Endodermal cell (in vitro differentiated cells): ENCODE results near the gene RCOR1. TPM values are rescaled to one million over a fixed set of nuclear protein-coding genes. Genes with fewer than 3 reads are reported as not detected.
"Not testable (repeated sequence)": the region's sequence is repeated elsewhere in the genome, so short reads cannot be mapped to it uniquely, and the experiment has no call there.

Source experiments
- DNase-seq: peaks from one replicate; pipeline ENCODE4 v3.0.0-alpha.2; 2017
- H3K27ac ChIP-seq: 2 replicates; pipeline ENCODE4 v1.5.1; 2013; ENCODE audit warnings: mild to moderate bottlenecking, low read depth, low read length, moderate library complexity
- H3K27me3 ChIP-seq: 2 replicates; pipeline ENCODE4 v1.6.1; 2013; ENCODE audit warnings: mild to moderate bottlenecking, low read length, moderate library complexity; ENCODE audit not compliant: insufficient read depth, control insufficient read depth, poor library complexity, severe bottlenecking
- H3K36me3 ChIP-seq: 2 replicates; pipeline ENCODE4 v1.7.0; 2013; ENCODE audit warnings: mild to moderate bottlenecking, low read length, moderate library complexity; ENCODE audit not compliant: control insufficient read depth, insufficient read depth
- H3K4me1 ChIP-seq: one replicate; pipeline ENCODE4 v1.7.0; 2013; ENCODE audit warnings: low read length; ENCODE audit not compliant: control insufficient read depth, insufficient read depth
- H3K4me3 ChIP-seq: 2 replicates; pipeline ENCODE4 v1.5.1; 2013; ENCODE audit warnings: mild to moderate bottlenecking, low read length, moderate library complexity
- H3K9ac ChIP-seq: 2 replicates; pipeline ENCODE4 v1.6.1; 2013; ENCODE audit warnings: mild to moderate bottlenecking, low read length, moderate library complexity; ENCODE audit not compliant: poor library complexity, severe bottlenecking; ENCODE audit errors: extremely low read depth
- H3K9me3 ChIP-seq: 2 replicates; pipeline ENCODE4 v1.6.1; 2013; ENCODE audit warnings: mild to moderate bottlenecking, low read length, moderate library complexity; ENCODE audit not compliant: control insufficient read depth
- H3K27ac Mint-ChIP-seq: 2 replicates; pipeline ENCODE4 v1.8.0; 2020; ENCODE audit warnings: mixed read lengths
- H3K27me3 Mint-ChIP-seq: 2 replicates; pipeline ENCODE4 v1.8.0; 2021; ENCODE audit warnings: mild to moderate bottlenecking, mixed read lengths; ENCODE audit not compliant: insufficient read depth
- H3K36me3 Mint-ChIP-seq: 2 replicates; pipeline ENCODE4 v1.8.0; 2020; ENCODE audit warnings: low read depth, mixed read lengths
- H3K4me1 Mint-ChIP-seq: 2 replicates; pipeline ENCODE4 v1.8.0; 2020; ENCODE audit warnings: mixed read lengths
- H3K4me3 Mint-ChIP-seq: 2 replicates; pipeline ENCODE4 v1.8.0; 2020; ENCODE audit warnings: mild to moderate bottlenecking, moderate library complexity, mixed read lengths
- H3K9me3 Mint-ChIP-seq: 2 replicates; pipeline ENCODE4 v1.8.0; 2020; ENCODE audit warnings: mild to moderate bottlenecking, mixed read lengths
- WGBS, 2 experiments: methylation state at CpG; one replicate each; pipeline versions ENCODE4 v1.1.5 to v1.1.7; 2013; ENCODE audit warnings: missing lambda C conversion rate in 2 of 2, mixed read lengths in 1 of 2; ENCODE audit not compliant: insufficient coverage in 1 of 2, insufficient read length in 1 of 2; 5-methylcytosine and 5-hydroxymethylcytosine counted together
- total RNA-seq, 2 donors: library from RNA; stranded (reverse); fragmentation: NEBNext Ultra II Directional in 1 of 2; extraction: Animal tissue kit (Norgen Biotek cat#: 25700) in 1 of 2; gene quantifications; 2 replicates in 1 of 2; 3 replicates in 1 of 2; pipeline ENCODE4 v1.2.1, GENCODE V29; 2021
- TF ChIP-seq, protein P1 (sequence below): fragments of 200-600 bp; sonication (generic); conservative IDR thresholded peaks from 2 replicates; pipeline ENCODE4 v1.5.0; 2021; ENCODE audit warnings: antibody characterized with exemption, mild to moderate bottlenecking

RCOR1 gene
- total RNA-seq, 2 donors from 2014 or later, result 30.3 to 31.5 TPM

GRCh38 chr14:102764220-102764671 is 171.8 kb downstream of the RCOR1 start:
- 80 to 89% methylated on average over 6 to 11 of the region's 11 CpGs for WGBS, 2 experiments
- Mint-ChIP-seq H3K4me1 (peaks cover 4% of the 10 kb centered on the region), H3K4me3 (no peak overlapping the region), H3K36me3 (no peaks in the 10 kb centered on the region), H3K27ac (no peak overlapping the region), H3K27me3 (peaks cover 5% of the 10 kb centered on the region), H3K9me3 (no peaks in the 10 kb centered on the region)
- Histone ChIP-seq H3K27ac (no peak overlapping the region), H3K36me3 (no peaks in the 10 kb centered on the region), H3K4me1 (no peaks in the 10 kb centered on the region), H3K9ac (no peak overlapping the region), H3K9me3 (no peaks in the 10 kb centered on the region), H3K4me3 (no peak overlapping the region), H3K27me3 (no peaks in the 10 kb centered on the region)
- TF ChIP-seq, protein P1, sequence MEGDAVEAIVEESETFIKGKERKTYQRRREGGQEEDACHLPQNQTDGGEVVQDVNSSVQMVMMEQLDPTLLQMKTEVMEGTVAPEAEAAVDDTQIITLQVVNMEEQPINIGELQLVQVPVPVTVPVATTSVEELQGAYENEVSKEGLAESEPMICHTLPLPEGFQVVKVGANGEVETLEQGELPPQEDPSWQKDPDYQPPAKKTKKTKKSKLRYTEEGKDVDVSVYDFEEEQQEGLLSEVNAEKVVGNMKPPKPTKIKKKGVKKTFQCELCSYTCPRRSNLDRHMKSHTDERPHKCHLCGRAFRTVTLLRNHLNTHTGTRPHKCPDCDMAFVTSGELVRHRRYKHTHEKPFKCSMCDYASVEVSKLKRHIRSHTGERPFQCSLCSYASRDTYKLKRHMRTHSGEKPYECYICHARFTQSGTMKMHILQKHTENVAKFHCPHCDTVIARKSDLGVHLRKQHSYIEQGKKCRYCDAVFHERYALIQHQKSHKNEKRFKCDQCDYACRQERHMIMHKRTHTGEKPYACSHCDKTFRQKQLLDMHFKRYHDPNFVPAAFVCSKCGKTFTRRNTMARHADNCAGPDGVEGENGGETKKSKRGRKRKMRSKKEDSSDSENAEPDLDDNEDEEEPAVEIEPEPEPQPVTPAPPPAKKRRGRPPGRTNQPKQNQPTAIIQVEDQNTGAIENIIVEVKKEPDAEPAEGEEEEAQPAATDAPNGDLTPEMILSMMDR, result no peak
- peak; percentile 43 for DNase-seq

DNA sequence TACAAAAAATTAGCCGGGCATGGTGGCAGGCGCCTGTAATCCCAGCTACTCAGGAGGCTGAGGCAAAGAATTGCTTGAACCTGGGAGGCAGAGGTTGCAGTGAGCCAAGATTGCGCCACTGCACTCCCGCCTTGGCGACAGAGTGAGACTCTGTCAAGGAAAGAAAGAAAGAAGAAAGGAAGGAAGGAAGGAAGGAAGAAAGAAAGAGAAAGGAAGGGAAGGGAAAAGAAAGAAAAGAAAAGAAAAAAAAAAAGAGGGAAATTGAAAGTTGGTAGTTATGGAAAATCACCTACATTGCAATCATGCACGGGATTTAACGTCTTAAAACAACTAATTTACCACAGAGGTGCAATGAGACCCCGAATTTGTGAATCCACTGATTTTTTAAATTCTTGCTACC is 173.3 kb downstream of the RCOR1 start:
- H3K9ac ChIP-seq, H3K27me3 Mint-ChIP-seq, H3K36me3 ChIP-seq, H3K9me3 ChIP-seq, H3K4me3 ChIP-seq, H3K36me3 Mint-ChIP-seq, DNase-seq, H3K4me3 Mint-ChIP-seq, H3K27ac ChIP-seq, H3K27me3 ChIP-seq, H3K4me1 Mint-ChIP-seq, H3K27ac Mint-ChIP-seq, H3K9me3 Mint-ChIP-seq, H3K4me1 ChIP-seq: not testable (repeated sequence)
- 86 to 88% methylated on average over 6 to 8 of the region's 8 CpGs for WGBS, 2 experiments

DNA sequence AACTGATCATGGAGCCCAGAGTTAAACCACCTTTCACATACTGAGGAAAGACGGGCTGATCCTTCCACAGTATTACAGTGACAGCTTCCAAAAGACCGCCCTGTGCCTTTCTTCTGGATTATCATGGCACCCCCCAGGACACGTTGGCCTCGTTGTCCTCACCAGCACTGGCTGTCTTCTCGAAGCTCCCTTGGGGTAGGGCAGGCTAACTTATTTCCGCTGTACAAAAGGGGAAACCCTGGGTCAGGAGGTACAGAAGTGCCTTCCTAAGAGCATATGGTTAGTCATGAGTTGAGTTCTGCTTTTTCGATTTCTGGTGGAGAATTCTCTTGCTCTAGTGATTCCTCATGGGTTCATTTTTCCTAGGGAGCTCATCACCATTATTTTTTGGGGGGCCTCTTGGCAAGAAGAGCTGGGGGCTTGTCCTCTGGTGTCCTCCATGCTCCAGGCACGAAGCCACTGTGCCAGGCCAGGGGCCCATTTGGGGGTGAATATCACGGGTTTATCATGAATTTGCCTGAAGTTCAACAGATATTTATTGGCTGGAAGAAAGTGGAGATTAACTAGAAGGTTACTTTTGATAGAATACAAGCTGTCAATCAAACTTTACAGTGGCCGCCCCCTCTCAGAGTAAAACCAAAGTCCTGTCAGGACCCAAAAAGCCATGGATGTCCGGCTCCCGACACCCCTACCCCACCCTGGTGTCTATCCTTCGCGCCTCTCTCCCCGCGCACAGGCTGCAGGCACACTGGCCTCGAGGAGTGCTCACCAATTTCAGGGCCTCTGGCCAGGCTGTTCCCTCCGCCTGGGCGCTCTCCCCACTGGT is 176.0 kb downstream of the RCOR1 start:
- 91% methylated on average over 17 to 19 of the region's 19 CpGs for WGBS, 2 experiments
- Mint-ChIP-seq H3K36me3 (no peaks in the 10 kb centered on the region), H3K4me1 (peaks cover 5% of the 10 kb centered on the region), H3K27me3 (peaks cover 3% of the 10 kb centered on the region), H3K27ac (no peak overlapping the region), H3K9me3 (no peaks in the 10 kb centered on the region), H3K4me3 (no peak overlapping the region)
- Histone ChIP-seq H3K27me3 (no peaks in the 10 kb centered on the region), H3K4me1 (no peaks in the 10 kb centered on the region), H3K27ac (no peak overlapping the region), H3K4me3 (no peak overlapping the region), H3K9ac (no peak overlapping the region), H3K9me3 (no peaks in the 10 kb centered on the region), H3K36me3 (no peaks in the 10 kb centered on the region)
- DNase-seq, result no peak
- TF ChIP-seq, protein P1, result no peak
